Left colon (tissue), 2 donors: ENCODE data around the gene TNFSF11. TPM values are rescaled to one million over a fixed set of nuclear protein-coding genes. Genes with fewer than 3 reads are reported as not detected.

Experiments
- ATAC-seq: fragments of 200-7000 bp; cut with Tn5 transposase; one replicate; pipeline ENCODE4 v1.9.1; 2020; ENCODE audit warnings: mild to moderate bottlenecking, moderate library complexity
- DNase-seq, 2 donors: peaks; one replicate each; pipeline ENCODE4 v3.0.0-alpha.2; 2020
- intact Hi-C, 2 donors: fragments of 100-400 bp; cut with DNase I in 1 of 2; cut with micrococcal nuclease in 1 of 2; formaldehyde crosslinking; loops; one replicate each; pipeline versions ENCODE4 v1.11.2 to v1.14.0; 2022; cut with DNase I, micrococcal nuclease
- total RNA-seq, 2 donors: library from RNA; stranded (reverse); fragmentation: NEBNext Ultra II Directional; extraction: Animal tissue kit (Norgen Biotek cat#: 25700); gene quantifications; one replicate each; pipeline ENCODE4 v1.2.1, GENCODE V29; 2021
- donor health status: DM: no; HTN: no; CAD: no.
- donor health status: DM: yes; HTN: yes; CAD: no.

Gene TNFSF11
- total RNA-seq, 2 donors from 2014 or later, result 0.49 to 0.81 TPM

- ATAC-seq (no peak), DNase-seq (no peak)
- intact Hi-C loops, result no loop called here
These were observed 27.0 kb downstream of the TNFSF11 start for GRCh38 chr13:42600943-42601342.

DNA sequence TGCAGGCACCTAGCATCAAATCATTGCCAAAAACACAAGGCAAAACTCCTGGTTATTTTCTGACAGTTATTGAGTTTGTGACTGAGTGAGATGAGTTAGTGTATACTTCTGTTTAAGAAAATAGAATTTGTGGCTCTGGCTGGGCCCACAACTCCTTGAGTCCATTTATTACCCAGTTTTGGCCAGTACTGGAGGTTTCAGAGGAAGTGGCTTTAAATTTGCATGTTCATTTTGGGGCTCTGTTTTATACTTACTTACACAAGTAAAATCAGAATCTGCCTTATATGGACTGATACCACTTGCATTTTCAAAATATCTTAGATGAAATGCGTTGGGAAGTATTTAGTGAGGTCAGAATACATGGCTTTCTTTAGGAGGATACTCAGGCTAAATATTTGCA, 29.0 kb downstream of the TNFSF11 start:
- ATAC-seq (no peak), DNase-seq (no peak)
- intact Hi-C loops, result no loop called here

- no peak for DNase-seq
- intact Hi-C loops, result no loop called here
- no peak for ATAC-seq
These were observed 29.6 kb downstream of the TNFSF11 start for GRCh38 chr13:42603571-42603970.

DNA sequence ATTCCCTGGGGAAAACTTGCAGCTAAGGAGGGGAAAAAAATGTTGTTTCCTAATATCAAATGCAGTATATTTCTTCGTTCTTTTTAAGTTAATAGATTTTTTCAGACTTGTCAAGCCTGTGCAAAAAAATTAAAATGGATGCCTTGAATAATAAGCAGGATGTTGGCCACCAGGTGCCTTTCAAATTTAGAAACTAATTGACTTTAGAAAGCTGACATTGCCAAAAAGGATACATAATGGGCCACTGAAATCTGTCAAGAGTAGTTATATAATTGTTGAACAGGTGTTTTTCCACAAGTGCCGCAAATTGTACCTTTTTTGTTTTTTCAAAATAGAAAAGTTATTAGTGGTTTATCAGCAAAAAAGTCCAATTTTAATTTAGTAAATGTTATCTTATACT, 33.6 kb downstream of the TNFSF11 start:
- ATAC-seq (no peak), DNase-seq (no peak)
- intact Hi-C loops, result no loop called here

GRCh38 chr13:42610649-42611048, 36.7 kb downstream of the TNFSF11 start:
- no peak for ATAC-seq
- intact Hi-C loops, result no loop called here

DNA sequence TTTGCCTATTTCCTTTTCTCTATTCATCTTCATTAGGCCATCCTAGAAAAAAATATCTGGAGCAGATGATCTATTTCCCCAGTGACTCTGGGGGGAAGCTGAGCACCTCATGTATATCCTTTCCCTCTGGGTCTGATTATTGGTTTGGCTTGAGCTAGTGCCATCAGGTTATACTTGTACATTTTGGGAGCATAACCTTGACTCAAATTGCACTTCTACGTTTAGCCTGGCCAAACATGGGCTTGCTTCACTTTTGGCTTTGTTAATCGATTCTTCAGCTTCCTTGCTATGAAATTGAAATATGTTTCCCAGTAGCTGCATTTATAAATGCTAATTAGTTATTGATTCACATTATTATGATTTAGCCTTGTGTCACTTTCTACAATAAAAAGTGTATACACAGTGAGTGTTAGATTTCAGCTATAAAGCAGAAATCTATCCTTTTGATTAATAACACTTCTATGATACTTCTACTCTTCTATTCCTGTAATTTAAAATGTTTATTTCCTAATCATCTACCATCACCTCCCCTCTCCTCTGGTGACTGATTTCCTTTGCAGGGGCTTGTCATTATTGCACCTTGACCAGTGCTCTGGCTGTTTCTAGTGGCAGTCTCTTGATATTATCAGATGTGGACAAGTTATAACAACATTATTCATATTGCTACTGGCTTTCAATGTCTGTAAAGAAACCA, 37.3 kb downstream of the TNFSF11 start:
- ATAC-seq (no peak), DNase-seq (no peak)
- intact Hi-C loops, result no loop called here

More at GRCh38 chr13:42610649-42611048, 36.7 kb downstream of the TNFSF11 start:
- no peak for DNase-seq

DNA sequence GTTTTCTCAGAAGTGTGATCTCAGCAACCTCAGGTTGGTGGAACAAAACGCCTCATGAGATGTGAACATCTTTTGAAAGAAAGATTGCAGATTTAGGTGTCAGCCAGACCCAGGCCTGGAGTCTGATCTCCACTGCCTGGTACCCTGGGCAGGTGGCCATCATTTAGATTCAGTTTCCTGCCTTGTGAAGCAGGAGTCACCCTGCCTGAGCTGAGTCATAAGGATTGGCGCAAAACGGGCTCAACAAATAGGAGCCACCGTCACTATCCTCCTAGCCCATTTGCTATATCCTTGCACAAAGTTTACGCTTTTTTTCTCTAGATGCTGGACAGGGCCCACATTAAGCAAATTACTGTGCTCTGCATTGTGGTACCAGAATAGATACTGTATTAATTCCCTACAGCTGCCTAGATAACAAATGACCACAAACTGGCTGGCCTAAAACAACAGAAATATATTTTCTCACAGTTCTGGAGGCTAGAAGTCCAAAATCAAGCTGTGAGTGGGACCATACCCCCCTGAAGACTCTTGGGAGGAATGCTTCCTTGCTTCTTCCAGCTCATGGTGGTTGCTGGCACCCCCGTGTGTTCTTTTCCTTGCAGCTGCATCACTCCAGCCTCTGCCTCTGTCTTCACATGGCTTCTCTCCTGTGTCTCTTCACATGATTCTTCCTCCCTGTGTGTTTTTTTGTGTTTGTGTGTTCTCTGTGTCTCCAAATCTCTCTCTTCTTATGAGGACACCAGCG, 38.2 kb downstream of the TNFSF11 start:
- ATAC-seq (no peak), DNase-seq (no peak)
- intact Hi-C loops, result no loop called here

DNA sequence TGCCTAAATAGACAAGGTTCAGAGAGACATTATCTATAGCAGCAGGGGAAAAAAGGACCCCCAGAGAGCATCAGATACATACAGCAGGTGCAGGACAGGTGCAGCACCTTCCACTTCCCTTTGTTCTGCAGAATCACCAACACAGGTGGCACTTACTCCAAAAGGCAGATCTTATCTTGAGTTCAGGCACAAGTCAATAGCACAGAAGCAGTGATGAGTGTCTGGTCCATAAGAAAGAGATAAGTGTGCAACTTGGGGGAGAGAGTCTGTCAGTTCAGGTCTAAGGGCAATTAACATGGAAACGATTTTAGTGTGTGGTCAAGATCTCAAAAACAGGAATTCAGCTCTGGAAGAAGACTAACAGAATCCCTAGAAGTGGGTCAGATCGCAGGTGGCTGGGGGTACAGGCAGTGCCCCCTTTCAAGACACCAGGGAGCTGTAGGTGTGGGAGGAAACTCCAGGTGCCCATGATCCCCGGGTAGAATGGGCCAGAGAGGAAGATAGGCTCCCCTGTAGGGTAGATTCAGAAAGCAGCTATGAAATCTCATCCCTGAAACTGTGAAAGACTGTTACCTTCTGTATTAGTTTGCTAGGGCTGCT, 40.6 kb downstream of the TNFSF11 start:
- intact Hi-C loops, result no loop called here
- no peak for ATAC-seq
- DNase-seq, result no peak

DNA sequence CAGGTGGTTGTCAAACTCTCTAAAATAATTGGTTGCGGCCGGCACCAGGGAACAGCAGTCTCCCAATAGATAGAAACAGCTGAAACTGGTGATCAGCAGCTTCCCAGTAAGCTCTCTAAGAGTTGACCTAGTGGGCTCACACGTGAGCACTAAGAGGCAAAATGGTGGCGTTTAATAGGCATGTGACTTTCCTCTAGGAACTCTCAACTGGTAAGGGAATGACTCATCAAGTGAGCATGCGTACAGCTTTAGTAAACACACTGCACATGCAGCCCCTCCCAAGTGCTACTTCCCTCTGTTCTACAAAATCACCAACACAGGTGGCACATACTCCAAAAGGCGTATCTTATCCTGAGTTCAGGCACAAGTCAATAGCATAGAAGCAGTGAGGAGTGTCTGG, 41.7 kb downstream of the TNFSF11 start:
- intact Hi-C loops, result no loop called here
- DNase-seq, result no peak
- ATAC-seq, result peak; percentile 13

- no peak for DNase-seq
- intact Hi-C loops, result no loop called here
- no peak for ATAC-seq
These were observed 43.3 kb downstream of the TNFSF11 start for GRCh38 chr13:42617221-42617620.

DNA sequence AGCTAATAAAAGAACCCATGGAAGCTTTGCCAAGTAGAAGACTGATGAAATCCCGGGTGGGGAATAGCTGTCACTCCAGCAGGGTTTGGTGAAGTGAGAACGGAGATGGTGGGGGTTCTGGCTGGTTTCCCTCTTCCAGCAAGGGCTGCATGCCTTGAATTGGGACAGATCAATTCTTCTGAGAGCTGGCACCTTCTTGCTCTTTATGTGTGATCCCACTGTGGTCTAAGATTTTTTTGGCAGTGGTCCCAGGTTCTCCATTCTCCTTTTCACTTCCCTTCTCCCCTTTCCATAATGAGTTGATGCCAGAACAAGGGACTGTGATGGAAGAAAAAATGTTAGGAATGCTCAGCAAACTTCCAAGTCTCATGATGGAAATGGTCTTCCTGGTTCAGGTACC, 50.0 kb downstream of the TNFSF11 start:
- intact Hi-C loops, result no loop called here
- ATAC-seq (no peak), DNase-seq (no peak)

DNA sequence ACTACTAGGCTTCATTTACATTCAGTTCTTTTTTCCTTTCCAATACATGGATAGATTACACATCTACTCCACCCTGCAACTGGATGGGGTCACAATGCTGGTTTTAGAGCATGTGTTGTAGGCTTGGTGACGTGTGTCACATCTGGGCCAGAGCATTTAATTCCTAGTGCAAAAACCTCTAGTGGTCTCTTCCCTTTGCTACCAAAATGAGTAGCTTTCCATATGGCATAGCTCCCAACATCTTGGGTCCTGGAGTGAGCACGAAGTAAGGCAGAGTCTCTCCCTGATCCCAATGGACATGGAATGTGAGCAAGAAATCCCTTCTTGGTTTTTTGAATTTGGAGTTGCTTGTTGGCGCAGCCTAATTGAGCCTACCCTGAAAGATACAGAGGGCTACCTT, 51.7 kb downstream of the TNFSF11 start:
- intact Hi-C loops, result no loop called here
- no peak for ATAC-seq
- no peak for DNase-seq

- DNase-seq (no peak), ATAC-seq (no peak)
- intact Hi-C loops, result no loop called here
These were observed 52.4 kb downstream of the TNFSF11 start for GRCh38 chr13:42626176-42626860.

DNA sequence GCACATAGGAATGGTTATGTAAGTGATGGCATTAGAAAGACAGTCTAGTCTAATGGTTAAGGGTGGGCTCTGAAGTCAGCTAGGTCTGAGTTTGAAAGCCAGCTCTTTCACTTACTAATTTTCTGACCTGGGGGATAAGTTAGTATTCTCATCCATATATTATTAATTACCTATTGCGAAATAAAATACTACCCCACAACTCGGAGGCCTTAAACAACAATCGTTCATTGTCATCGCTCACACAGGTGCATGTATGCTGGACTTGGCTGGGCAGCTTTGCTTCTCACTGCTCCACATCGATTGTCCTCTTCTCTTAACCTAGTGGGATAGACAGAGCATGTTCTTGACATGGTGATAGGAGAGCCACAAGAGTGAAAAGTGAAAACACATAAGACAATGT, 54.7 kb downstream of the TNFSF11 start:
- DNase-seq (no peak), ATAC-seq (no peak)
- intact Hi-C loops, result no loop called here

GRCh38 chr13:42631181-42631580, 57.2 kb downstream of the TNFSF11 start:
- DNase-seq (no peak), ATAC-seq (no peak)
- intact Hi-C loops, result no loop called here

DNA sequence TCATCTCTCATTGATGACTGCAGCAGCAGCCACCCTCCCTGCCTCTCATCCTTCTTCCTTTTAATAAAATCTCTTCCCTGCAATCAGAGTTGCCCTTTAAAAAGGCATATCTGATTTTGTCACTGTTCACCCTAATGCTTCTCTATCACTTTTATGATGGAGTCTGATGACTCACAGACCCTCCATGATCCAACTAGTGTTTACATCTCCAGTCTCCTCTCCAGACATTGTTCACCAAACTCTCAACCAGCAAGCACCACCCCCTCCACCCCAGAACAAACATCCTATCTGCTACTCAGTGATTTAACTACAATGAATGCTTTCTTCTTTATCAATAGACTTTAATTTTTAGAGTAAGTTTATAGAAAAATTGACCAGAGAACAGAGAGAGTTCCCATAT, 59.5 kb downstream of the TNFSF11 start:
- ATAC-seq, result no peak
- no peak for DNase-seq
- intact Hi-C loops, result no loop called here

DNA sequence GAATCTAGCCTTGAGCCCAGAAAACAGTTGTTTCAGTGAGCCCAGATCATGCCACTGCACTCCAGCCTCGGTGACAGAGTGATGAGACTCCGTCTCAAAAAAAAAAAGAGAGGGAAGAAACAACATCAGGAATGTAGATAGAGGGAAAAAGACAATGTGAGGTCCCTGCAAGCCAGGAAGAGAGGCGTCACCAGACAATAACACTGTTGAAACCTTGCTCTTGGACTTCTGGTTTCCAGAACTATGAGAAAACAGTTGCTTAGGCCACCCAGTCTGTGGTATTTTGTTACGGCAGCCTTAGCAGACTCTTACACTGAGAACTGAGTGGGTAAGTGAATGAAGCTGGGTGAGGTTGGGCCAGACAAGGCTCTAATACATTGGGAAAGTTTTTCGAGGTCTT, 64.1 kb downstream of the TNFSF11 start:
- intact Hi-C loops, result no loop called here
- no peak for DNase-seq
- ATAC-seq, result no peak

GRCh38 chr13:42638886-42639285, 64.9 kb downstream of the TNFSF11 start:
- intact Hi-C loops, result no loop called here
- ATAC-seq, result no peak
- no peak for DNase-seq

GRCh38 chr13:42643076-42643475, 69.1 kb downstream of the TNFSF11 start:
- DNase-seq (no peak), ATAC-seq (no peak)
- intact Hi-C loops, result no loop called here

DNA sequence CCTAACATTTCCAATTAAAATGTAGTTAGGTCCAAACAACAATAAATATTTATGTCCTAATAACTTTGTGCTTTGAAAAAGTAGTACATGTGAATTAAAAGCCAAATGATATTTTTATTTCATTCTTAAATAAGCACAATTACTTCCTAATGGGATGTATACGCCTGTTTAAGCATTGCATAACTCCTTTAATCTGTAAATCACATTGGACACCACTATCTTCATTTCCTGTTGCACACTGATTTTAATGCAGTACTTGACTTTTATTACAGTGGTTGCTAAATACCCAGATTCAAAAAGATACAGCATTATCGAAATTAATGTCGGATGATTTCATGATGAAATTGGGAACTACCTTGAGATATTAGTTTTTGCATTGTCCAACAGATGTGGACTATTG, 70.9 kb downstream of the TNFSF11 start:
- ATAC-seq (no peak), DNase-seq (no peak)
- intact Hi-C loops, result no loop called here
